NOMO-1 treated with DMSO at 0.1 percent for 48 hours (cell line): ENCODE data around the gene AARS1.
"Not testable (repeated sequence)": the region's sequence is repeated elsewhere in the genome, so short reads cannot be mapped to it uniquely, and the experiment has no call there.

ENCODE experiments used
- DNase-seq: peaks from one replicate; lab custom pipeline; 2025; ENCODE audit not compliant: unreplicated experiment; lab: John Stamatoyannopoulos, UW

AARS1 gene

DNA sequence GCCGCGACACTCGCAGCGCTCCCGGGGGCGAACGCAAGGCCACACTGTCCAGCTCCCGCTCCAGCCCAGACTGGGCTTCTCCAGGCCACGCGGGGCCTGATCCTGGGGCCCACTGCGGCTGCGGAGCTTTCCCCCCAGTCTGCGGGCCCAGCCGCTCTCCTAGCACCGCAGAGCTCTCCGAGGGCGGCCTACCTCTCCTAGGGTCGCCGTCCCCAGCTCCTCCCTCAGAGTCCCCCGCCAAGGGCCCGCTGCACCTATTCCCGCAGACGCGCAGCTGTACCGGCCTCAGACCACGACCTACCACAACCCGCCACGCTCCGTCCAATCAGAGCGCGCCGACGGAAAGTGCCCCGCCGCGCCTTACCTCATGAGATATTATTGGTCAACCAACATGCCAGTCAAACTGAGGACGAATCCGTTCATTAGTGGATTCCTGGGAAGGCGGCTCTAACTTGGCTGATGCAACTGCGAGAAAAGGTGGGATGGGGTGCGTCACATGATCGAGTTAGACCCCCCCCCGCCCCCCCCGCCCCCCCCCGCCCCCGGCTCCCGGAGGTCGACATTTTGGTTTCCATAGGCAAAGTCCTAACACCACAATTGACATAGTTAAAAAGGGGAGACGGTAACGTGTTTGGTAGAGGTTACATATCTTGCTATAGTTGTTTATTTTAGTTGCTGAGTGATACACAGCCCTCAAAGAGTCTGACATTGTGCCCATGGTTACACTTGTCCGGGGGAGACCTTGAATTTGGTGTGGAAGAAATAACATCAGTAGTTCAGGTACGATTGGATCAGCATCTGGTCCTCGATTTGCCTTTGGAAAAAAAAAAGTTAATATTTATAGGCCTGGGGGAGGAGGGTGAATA lies at the start of gene AARS1:
TSS of gene AARS1 (minus strand) at position 278 of the 866 bp plus-strand sequence. CDS start 6,743 bp downstream, outside the sequence.
- DNase-seq, result peak; percentile 97

DNA sequence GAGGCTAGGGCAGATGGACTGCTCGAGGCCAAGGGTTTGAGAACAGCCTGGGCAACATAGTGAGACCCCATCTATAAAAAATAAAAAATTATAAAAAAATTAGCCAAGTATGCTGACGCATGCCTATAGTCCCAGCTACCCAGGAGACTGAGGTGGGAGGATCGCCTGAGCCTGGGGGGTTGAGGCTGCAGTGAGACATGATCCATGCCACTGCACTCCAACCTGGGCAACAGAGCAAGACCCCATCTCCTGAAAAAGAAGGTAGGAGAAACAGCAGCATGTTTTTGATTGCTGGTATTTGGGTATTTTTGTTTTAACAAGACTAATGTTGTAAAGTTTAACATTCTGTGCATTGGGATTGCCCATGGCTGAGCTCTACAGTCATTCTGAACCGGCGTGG lies 48.5 kb upstream of the AARS1 start:
- DNase-seq, result no peak

DNA sequence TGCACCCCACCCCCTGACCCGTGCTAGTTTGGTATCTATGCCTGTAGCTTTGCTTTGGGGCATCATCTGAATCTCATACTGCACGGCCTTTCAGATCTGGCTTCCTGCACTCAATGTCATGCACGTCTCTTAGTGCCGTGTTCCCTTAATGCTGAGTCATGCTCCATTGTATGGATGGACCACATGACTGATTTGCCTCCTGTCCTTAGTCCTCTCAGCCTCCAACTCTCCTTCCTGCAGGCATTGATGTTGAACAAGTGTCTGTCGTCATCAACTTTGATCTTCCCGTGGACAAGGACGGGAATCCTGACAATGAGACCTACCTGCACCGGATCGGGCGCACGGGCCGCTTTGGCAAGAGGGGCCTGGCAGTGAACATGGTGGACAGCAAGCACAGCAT lies 43.4 kb upstream of the AARS1 start:
- DNase-seq, result not testable (repeated sequence)

DNA sequence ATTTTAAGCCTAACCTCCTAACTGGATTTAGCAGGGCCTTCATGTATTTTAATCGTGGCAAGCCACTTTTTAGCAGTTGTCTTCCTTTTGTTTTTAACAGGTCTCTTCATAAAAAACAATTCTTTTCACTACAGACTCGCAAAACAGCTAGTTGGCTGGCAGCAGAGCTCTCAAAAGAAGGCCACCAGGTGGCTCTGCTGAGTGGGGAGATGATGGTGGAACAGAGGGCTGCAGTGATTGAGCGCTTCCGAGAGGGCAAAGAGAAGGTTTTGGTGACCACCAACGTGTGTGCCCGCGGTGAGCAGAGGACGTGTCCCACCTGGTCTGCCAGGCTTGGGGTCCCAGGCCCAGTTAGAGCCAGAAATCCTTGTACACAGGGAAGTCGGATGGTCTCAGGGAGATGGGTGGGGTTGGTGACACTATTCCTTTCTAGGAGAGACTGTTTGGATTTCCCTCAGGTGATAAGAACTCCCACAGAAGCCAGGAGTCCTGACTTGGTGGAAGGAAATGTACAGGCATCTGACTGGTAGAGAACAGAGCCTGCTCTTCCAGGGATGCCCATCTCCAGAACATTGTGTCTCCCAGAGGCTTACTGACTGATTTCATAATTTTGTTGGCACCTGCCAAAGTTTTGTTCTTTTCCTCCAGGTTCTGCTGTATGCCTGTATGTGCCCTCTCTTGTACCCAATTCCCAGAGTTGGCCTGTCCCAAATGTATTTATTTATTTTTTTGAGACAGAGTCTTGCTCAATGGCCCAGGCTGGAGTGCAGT lies 42.5 kb upstream of the AARS1 start:
- DNase-seq, result no peak

GRCh38 chr16:70331091-70331490 lies 41.8 kb upstream of the AARS1 start:
- no peak for DNase-seq

GRCh38 chr16:70324998-70325747 lies 35.9 kb upstream of the AARS1 start:
- no peak for DNase-seq

DNA sequence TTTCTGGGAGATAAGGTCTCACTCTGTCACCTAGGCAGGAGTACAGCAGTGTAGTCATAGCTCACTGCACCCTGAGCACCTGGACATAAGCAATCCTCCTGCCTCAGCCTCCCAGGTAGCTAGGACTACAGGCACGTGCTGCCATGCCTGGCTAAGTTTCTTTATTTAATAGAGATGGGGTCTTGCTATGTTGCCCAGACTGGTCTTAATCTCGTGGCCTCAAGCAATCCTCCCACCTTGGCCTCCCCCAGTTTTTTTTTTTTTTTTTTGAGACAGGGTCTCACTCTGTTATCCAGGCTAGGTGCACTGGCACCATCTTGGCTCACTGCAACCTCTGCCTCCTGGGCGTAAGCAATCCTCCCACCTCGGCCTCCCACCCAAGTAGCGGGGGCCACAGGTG lies 30.8 kb upstream of the AARS1 start:
- no peak for DNase-seq

DNA sequence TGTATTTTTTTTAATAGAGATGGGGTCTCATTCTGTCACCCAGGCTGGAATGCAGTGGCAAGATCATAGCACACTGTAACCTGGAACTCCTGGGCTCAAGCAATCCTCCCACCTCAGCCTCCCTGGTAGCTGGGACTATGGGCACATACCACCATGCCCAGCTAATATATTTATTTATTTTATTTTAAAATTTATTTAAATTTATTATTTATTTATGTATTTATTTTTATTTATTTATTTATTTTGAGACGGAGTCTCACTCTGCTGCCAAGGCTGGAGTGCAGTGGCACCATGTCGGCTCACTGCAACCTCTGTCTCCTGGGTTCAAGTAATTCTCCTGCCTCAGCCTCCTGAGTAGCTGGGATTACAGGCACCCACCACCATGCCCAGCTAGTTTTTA lies 18.4 kb upstream of the AARS1 start:
- DNase-seq, result not testable (repeated sequence)

GRCh38 chr16:70306880-70307279 lies 17.6 kb upstream of the AARS1 start:
- no peak for DNase-seq

DNA sequence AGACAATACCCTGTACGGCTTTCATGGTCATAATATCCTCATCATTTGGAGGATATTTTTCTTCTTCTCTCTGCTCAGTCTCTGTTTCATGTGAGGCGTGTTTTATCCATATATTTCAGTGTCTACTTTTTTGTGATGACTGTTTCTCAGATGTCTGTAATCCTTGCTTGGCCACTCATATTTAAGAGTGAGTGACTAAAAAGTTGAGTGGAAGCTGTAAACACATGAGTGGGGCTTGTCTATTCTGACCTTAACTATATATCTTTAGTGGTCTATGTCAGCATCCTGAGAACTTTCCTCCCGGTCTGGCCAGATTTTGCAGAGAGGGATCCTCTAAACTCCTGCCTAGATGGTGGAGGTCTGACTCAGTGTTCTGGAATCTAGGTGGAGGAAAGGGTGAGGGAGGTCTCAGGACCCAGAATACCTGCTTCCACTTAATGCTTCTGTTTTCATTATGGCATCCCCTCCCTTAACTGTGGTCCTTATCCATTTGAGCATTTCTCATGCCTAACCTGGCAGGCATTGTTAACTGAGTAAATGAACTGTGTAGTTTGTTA lies 15.7 kb upstream of the AARS1 start:
- DNase-seq, result no peak

DNA sequence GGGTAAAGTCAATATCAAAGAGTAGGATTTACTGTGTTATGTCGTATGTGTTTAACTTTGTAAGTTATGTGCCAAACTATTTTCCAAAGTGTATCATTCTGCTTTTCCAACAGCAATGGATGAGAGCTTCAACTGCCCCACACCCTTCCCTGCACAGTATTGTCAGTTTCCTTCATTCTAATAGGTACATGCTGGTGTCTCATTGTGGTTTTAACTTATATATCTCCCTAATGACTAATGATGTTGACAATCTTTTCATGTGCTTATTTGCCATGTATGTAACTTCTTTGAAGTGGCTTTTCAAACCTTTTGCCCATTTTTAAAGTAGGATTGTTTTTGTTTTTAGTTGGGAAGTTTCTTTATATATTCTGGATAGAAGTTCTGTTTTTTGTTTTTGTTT lies 13.4 kb upstream of the AARS1 start:
- DNase-seq, result no peak

DNA sequence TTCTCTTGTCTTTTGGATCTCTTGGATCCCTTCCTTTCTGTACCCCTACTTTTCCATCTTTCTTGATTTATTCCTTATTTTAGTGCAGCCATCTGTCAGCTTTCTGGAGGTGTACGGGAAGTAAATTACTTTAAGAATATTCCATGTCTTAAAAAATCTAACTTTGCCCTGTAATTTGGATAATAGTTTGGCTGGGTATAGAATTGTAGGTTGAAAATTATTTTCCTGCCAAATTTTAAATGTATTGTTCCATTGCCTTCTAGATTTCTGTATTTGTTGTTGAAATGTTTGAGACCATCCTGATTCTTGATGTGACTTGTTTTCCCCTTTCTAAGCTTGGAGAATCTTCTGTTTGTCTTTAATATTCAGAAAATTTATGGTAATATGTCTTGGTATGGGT lies 11.8 kb upstream of the AARS1 start:
- no peak for DNase-seq

GRCh38 chr16:70298988-70299938 lies 10.0 kb upstream of the AARS1 start, which contains the start of gene DDX19B:
Gene DDX19B (plus strand): TSS chr16:70299186. CDS start chr16:70299298, 112 bp downstream.
- DNase-seq, result peak; percentile 62

GRCh38 chr16:70295634-70296033 lies 6.3 kb upstream of the AARS1 start:
- DNase-seq, result no peak

DNA sequence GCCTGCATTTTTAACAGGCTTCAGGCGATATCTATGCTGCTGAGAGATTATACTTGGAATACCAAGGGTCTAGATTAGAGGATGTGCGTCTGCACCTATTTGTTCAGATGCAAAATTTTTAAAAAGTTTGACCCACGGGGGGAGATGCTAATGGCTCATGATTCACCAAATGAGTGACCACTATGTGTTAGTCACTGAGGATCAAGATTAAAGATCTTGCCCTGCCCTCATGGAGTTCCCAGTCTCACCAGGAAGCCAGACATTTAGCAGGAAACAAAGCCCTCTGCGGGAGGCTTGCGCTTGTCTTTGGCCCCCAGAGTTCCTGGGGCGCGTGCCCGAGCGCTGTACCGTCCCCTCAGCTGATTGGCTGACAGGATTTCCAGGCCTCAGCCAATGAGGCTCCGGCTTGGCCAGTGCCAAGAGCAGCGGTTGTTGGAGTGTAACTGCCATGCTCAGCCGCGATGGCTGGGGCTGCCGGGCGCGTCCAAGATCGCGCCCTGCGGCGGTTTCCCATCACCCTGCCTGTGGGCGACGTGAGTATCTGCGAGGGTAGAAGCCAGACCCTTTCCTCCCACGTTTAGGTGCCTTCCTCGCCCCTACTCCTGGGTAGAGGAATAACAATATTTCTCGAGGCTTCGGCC lies 5.2 kb upstream of the AARS1 start:
- no peak for DNase-seq

DNA sequence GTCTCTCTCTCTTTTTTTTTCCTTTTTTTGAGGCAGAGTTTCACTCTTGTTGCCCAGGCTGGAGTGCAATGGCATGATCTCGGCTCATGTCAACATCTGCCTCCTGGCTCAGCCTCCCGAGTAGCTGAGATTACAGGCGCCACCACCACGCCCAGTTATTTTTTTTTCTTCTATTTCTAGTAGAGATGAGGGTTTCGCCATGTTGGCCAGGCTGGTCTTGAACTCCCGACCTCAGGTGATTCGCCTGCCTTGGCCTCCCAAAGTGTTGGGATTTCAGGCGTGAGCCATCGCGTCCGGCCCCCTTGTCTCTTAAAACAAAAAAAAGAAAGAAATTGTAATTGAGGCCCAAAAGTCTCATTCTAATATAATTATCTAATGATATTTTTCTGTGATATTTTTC lies 2.8 kb upstream of the AARS1 start:
- not testable (repeated sequence) for DNase-seq

DNA sequence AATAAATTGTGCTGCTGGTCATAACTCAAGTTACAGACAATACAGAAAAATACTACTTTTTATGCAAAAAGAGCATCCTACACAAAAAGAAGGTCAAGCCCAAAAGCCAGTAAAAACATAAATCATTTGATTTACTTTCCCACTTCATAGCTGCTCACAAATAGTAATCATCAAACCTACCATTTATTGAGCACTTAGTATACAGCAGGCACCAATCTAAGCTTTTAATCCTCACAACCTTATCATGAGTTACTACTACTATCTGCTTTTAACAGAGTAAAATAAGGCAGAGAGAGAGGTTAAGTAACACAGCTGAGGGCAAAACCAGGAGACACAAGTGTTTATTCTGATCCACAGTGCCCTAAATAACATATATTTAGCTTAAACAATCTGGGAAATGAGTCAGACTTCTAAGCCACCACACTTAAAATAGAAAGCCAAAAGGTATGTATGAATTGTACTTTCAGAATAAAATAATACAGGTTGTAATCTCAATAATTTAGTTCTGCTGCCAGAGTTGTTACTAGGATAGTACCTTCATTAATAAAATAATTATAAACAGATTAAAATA lies 1.7 kb upstream of the AARS1 start:
- no peak for DNase-seq

DNA sequence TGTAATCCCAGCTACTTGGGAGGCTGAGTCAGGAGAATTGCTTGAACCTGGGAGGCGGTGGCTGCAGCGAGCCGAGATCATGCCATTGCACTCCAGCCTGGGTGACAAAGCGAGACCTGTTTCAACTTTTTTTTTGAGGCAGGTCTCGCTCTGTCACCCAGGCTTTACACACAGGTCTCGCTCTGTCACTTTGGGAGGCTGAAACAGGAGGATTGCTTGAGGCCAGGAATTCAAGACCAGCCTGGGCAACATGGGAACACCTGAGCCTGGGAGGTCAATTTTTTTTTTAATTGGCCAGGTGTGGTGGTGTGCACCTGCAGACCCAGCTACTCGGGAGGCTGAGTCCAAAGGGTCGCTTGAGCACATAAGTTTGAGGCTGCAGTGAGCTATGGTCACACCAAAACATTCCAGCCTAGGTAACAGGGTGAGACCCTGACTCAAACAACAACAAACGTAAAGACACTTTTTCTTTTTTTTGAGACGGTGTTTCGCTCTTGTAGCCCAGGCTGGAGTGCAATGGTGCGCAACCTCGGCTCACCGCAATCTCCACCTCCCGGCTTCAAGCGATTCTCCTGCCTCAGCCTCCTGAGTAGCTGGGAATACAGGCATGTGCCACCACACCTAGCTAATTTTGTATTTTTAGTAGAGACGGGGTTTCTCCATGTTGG lies 1.9 kb downstream of the AARS1 start:
- DNase-seq, result peak; percentile 35

GRCh38 chr16:70276392-70276791 lies 12.9 kb downstream of the AARS1 start:
- DNase-seq, result no peak
